H9 (cell line): ENCODE measurements around the gene PAIP1. TPM values are rescaled to one million over a fixed set of nuclear protein-coding genes. Genes with fewer than 3 reads are reported as not detected.

Source experiments
- DNase-seq: peaks from one replicate; pipeline ENCODE4 v3.0.0-alpha.2; 2017
- H2AFZ ChIP-seq: one replicate; pipeline ENCODE4 v1.6.1; 2013; ENCODE audit warnings: mild to moderate bottlenecking, low read length, control low read depth, moderate library complexity
- H2AK5ac ChIP-seq: 2 replicates; pipeline ENCODE4 v1.6.1; 2013; ENCODE audit warnings: low read length, control low read depth, mixed read lengths; ENCODE audit not compliant: insufficient read length
- H2BK120ac ChIP-seq: one replicate; pipeline ENCODE4 v1.6.1; 2013; ENCODE audit warnings: low read depth, mild to moderate bottlenecking, low read length, control low read depth, inconsistent platforms; ENCODE audit not compliant: poor library complexity, severe bottlenecking
- H2BK12ac ChIP-seq: 2 replicates; pipeline ENCODE4 v1.6.1; 2013; ENCODE audit warnings: low read length, control low read depth, mixed read lengths, low read depth; ENCODE audit not compliant: insufficient read length
- H2BK15ac ChIP-seq: 2 replicates; pipeline ENCODE4 v1.6.1; 2013; ENCODE audit warnings: low read depth, low read length, control low read depth
- H2BK20ac ChIP-seq: one replicate; pipeline ENCODE4 v1.6.1; 2013; ENCODE audit warnings: low read depth, mild to moderate bottlenecking, low read length, control low read depth, inconsistent platforms; ENCODE audit not compliant: poor library complexity, severe bottlenecking
- H2BK5ac ChIP-seq: 2 replicates; pipeline ENCODE4 v1.6.1; 2013; ENCODE audit warnings: low read length, control low read depth, mixed read lengths; ENCODE audit not compliant: insufficient read length
- H3K14ac ChIP-seq: 2 replicates; pipeline ENCODE4 v1.6.1; 2013; ENCODE audit warnings: low read length, control low read depth; ENCODE audit not compliant: insufficient read depth
- H3K18ac ChIP-seq: 2 replicates; pipeline ENCODE4 v1.6.1; 2013; ENCODE audit warnings: low read depth, mild to moderate bottlenecking, mixed read lengths, low read length, control low read depth; ENCODE audit not compliant: insufficient read length
- H3K23ac ChIP-seq: 2 replicates; pipeline ENCODE4 v1.6.1; 2013; ENCODE audit warnings: low read length, control low read depth, mixed read lengths, low read depth; ENCODE audit not compliant: insufficient read length
- H3K23me2 ChIP-seq: 2 replicates; pipeline ENCODE4 v1.6.1; 2013; ENCODE audit warnings: low read depth, mild to moderate bottlenecking, mixed read lengths, low read length, control low read depth; ENCODE audit not compliant: insufficient read length, poor library complexity, severe bottlenecking
- H3K27ac ChIP-seq: 2 replicates; pipeline ENCODE4 v1.5.1; 2013; ENCODE audit warnings: low read length, control low read depth, mixed read lengths, low read depth; ENCODE audit not compliant: insufficient read length
- H3K27me3 ChIP-seq: 2 replicates; pipeline ENCODE4 v1.6.1; 2013; ENCODE audit warnings: low read length, control low read depth, inconsistent platforms; ENCODE audit not compliant: insufficient read depth
- H3K4ac ChIP-seq: 2 replicates; pipeline ENCODE4 v1.6.1; 2013; ENCODE audit warnings: low read depth, mild to moderate bottlenecking, control low read depth, inconsistent platforms, low read length, moderate library complexity
- H3K4me1 ChIP-seq: 2 replicates; pipeline ENCODE4 v1.6.1; 2013; ENCODE audit warnings: low read length, control low read depth, inconsistent platforms; ENCODE audit not compliant: insufficient read depth
- H3K4me2 ChIP-seq: 2 replicates; pipeline ENCODE4 v1.6.1; 2013; ENCODE audit warnings: low read length, control low read depth, mixed read lengths; ENCODE audit not compliant: insufficient read length, insufficient read depth
- H3K56ac ChIP-seq: 2 replicates; pipeline ENCODE4 v1.6.1; 2013; ENCODE audit warnings: low read depth, mild to moderate bottlenecking, mixed read lengths, low read length, control low read depth; ENCODE audit not compliant: insufficient read length
- H3K79me1 ChIP-seq: 2 replicates; pipeline ENCODE4 v1.6.1; 2013; ENCODE audit warnings: low read depth, mild to moderate bottlenecking, moderate library complexity, low read length, control low read depth, inconsistent platforms; ENCODE audit not compliant: insufficient read depth, poor library complexity, severe bottlenecking
- H3K79me2 ChIP-seq: 2 replicates; pipeline ENCODE4 v1.6.1; 2013; ENCODE audit warnings: low read length, control low read depth, inconsistent platforms; ENCODE audit not compliant: insufficient read depth
- H3K9ac ChIP-seq: 2 replicates; pipeline ENCODE4 v1.6.1; 2013; ENCODE audit warnings: low read length, control low read depth, mixed read lengths; ENCODE audit not compliant: insufficient read length; ENCODE audit errors: extremely low read depth
- H3K9me3 ChIP-seq: one replicate; pipeline ENCODE4 v1.6.1; 2013; ENCODE audit warnings: low read depth, low read length, inconsistent platforms; ENCODE audit not compliant: control insufficient read depth
- H3T11ph ChIP-seq: one replicate; pipeline ENCODE4 v1.6.1; 2013; ENCODE audit warnings: mild to moderate bottlenecking, low read length, control low read depth, inconsistent platforms
- H4K20me1 ChIP-seq: one replicate; pipeline ENCODE4 v1.6.1; 2013; ENCODE audit not compliant: control insufficient read depth, insufficient read length, insufficient read depth
- H4K5ac ChIP-seq: 2 replicates; pipeline ENCODE4 v1.6.1; 2013; ENCODE audit warnings: low read depth, mild to moderate bottlenecking, mixed read lengths, low read length, control low read depth; ENCODE audit not compliant: insufficient read length
- H4K8ac ChIP-seq: replicated peaks from 2 replicates; pipeline ENCODE4 v1.6.1; 2013; ENCODE audit warnings: low read length, control low read depth, mixed read lengths, low read depth; ENCODE audit not compliant: insufficient read length
- H4K91ac ChIP-seq: 2 replicates; pipeline ENCODE4 v1.6.1; 2013; ENCODE audit warnings: low read depth, mild to moderate bottlenecking, moderate library complexity, mixed read lengths, low read length, control low read depth; ENCODE audit not compliant: insufficient read length
- H3K27ac Mint-ChIP-seq, 3 experiments: 2 replicates in 2 of 3; 3 replicates in 1 of 3; pipeline ENCODE4 v1.8.0; 2020 to 2021; ENCODE audit warnings: mixed read lengths in 3 of 3, mild to moderate bottlenecking in 1 of 3, moderate library complexity in 1 of 3
- H3K27me3 Mint-ChIP-seq: 2 replicates; pipeline ENCODE4 v1.8.0; 2021; ENCODE audit warnings: low read depth, mild to moderate bottlenecking, moderate library complexity, mixed read lengths
- H3K36me3 Mint-ChIP-seq, 3 experiments: 2 replicates in 2 of 3; 3 replicates in 1 of 3; pipeline ENCODE4 v1.8.0; 2020 to 2021; ENCODE audit warnings: low read depth in 3 of 3, mixed read lengths in 3 of 3; ENCODE audit not compliant: insufficient read depth in 1 of 3
- H3K4me1 Mint-ChIP-seq, 2 experiments: 2 replicates each; pipeline ENCODE4 v1.8.0; 2020; ENCODE audit warnings: mixed read lengths in 2 of 2
- H3K4me3 Mint-ChIP-seq, 2 experiments: 2 replicates in 1 of 2; 3 replicates in 1 of 2; pipeline ENCODE4 v1.8.0; 2020 to 2021; ENCODE audit warnings: mild to moderate bottlenecking in 2 of 2, mixed read lengths in 2 of 2, moderate library complexity in 1 of 2
- H3K9me3 Mint-ChIP-seq, 2 experiments: 2 replicates in 1 of 2; 3 replicates in 1 of 2; pipeline ENCODE4 v1.8.0; 2020; ENCODE audit warnings: mild to moderate bottlenecking in 2 of 2, mixed read lengths in 2 of 2, moderate library complexity in 1 of 2
- WGBS: extraction: QIAGEN DNeasy Blood & Tissue Kit; methylation state at CpG from one replicate; pipeline ENCODE4 v1.1.7; 2013; ENCODE audit warnings: missing lambda C conversion rate, low lambda C conversion rate, mixed read lengths; ENCODE audit not compliant: insufficient read length; ENCODE audit errors: extremely low coverage; 5-methylcytosine and 5-hydroxymethylcytosine counted together
- total RNA-seq: library from RNA; stranded (reverse); gene quantifications from 2 replicates; pipeline ENCODE4 v1.2.1, GENCODE V29; 2021
- TF ChIP-seq, protein P1 (sequence below): fragments of 200-600 bp; sonication (generic); conservative IDR thresholded peaks from 3 replicates; pipeline ENCODE4 v1.8.0; 2021; ENCODE audit warnings: antibody characterized with exemption, mild to moderate bottlenecking

The PAIP1 gene
- total RNA-seq, 1 experiment from 2014 or later: 92.9 TPM

DNA sequence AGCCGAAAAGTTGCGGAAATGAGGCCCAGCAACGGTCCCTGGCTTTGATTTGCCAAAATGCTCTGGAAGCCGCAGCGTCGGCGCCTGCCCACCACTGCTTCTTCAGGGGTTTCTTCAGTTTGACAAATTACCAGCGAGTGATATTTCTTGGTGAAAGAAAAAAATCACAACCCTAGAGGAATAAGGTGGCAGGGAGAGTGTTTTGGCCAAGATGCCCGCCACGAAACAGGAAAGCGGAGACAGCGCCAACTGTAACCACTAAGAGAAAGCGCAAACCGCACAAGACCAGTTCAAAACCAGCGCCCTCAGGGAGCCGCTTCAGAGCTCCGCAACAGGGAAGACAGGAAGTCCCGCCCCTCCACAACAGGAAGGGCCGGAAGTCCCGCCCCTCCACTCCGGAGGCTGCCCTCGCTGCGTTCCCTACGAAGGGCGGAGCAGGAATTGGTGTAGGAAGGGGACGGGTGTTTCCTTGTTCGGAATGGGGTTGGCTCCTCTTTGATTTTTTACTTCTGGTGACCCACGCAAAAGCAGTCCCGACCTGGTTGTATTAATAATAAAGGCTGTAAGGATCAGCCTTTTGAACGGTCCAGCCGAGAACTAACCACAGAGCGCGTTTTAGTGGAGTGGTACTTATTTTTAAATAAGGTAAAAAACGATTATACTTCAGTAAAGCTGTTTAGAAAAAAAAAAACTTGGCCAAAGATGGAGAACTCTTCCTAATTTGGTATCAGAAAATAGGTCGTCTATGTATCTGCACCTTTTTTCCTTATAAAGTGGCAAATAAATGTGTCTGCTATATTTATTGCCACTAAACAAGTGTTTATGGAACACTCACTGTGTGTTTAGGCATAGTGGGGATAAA lies 41.8 kb downstream of the PAIP1 start, which contains the start of gene C5orf34:
Gene C5orf34 (minus strand): TSS at position 333 of the 862 bp plus-strand sequence. CDS start 5,809 bp downstream, outside the sequence.
- DNase-seq: peak; percentile 97
- H4K8ac ChIP-seq: no peak within 1 kb of the TSS
- peak within 1 kb of the TSS; percentile 90 for H3K9ac ChIP-seq
- H3K4me1 Mint-ChIP-seq: peaks cover 15 to 16% of the 10 kb centered on the region in 2 experiments
- peak within 1 kb of the TSS; percentile 9 for H2BK5ac ChIP-seq
- H3K9me3 Mint-ChIP-seq: peaks cover 17 to 20% of the 10 kb centered on the region in 2 experiments
- H3K4me2 ChIP-seq: peak within 1 kb of the TSS; percentile 61
- H2BK120ac ChIP-seq: peak within 1 kb of the TSS; percentile 65
- no peak within 1 kb of the TSS for H4K91ac ChIP-seq
- TF ChIP-seq, protein P1, sequence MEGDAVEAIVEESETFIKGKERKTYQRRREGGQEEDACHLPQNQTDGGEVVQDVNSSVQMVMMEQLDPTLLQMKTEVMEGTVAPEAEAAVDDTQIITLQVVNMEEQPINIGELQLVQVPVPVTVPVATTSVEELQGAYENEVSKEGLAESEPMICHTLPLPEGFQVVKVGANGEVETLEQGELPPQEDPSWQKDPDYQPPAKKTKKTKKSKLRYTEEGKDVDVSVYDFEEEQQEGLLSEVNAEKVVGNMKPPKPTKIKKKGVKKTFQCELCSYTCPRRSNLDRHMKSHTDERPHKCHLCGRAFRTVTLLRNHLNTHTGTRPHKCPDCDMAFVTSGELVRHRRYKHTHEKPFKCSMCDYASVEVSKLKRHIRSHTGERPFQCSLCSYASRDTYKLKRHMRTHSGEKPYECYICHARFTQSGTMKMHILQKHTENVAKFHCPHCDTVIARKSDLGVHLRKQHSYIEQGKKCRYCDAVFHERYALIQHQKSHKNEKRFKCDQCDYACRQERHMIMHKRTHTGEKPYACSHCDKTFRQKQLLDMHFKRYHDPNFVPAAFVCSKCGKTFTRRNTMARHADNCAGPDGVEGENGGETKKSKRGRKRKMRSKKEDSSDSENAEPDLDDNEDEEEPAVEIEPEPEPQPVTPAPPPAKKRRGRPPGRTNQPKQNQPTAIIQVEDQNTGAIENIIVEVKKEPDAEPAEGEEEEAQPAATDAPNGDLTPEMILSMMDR: no peak
- no peak within 1 kb of the TSS for H2AK5ac ChIP-seq
- WGBS: no CpG with 5 or more reads among the region's 35 CpGs
- no peak within 1 kb of the TSS for H2BK12ac ChIP-seq
- no peaks in the 10 kb centered on the region; the same call in 1 of the 2 replicates for H3K79me2 ChIP-seq
- peak within 1 kb of the TSS; percentile 85 for H3K27ac ChIP-seq
- H4K5ac ChIP-seq: no peak within 1 kb of the TSS
- H3K36me3 Mint-ChIP-seq: peaks cover 24 to 26% (median 25%) of the 10 kb centered on the region in 3 experiments
- H3K27me3 Mint-ChIP-seq: peaks cover 4% of the 10 kb centered on the region; the same call in 1 of the 2 replicates
- H2BK20ac ChIP-seq: no peak within 1 kb of the TSS
- no peak within 1 kb of the TSS; the same call in 1 of the 2 replicates for H3K4ac ChIP-seq
- H3K18ac ChIP-seq: peak within 1 kb of the TSS; percentile 85
- no peaks in the 10 kb centered on the region for H3K9me3 ChIP-seq
- no peaks in the 10 kb centered on the region for H4K20me1 ChIP-seq
- no peak within 1 kb of the TSS for H3K23ac ChIP-seq
- peak within 1 kb of the TSS; percentile 3 for H3K56ac ChIP-seq
- H3K14ac ChIP-seq: peak within 1 kb of the TSS; percentile 85; the same call in 1 of the 2 replicates
- peak within 1 kb of the TSS; percentile 58 for H2AFZ ChIP-seq
- no peak within 1 kb of the TSS for H3T11ph ChIP-seq
- H3K23me2 ChIP-seq: peaks cover 6% of the 10 kb centered on the region
- no peaks in the 10 kb centered on the region for H3K27me3 ChIP-seq
- H3K4me1 ChIP-seq: no peaks in the 10 kb centered on the region; the same call in 1 of the 2 replicates
- H3K27ac Mint-ChIP-seq: peak within 1 kb of the TSS; percentile 97 to 98 (median 98)
- peak within 1 kb of the TSS; percentile 93 to 94 for H3K4me3 Mint-ChIP-seq
- H2BK15ac ChIP-seq: no peak within 1 kb of the TSS
- H3K79me1 ChIP-seq: no peaks in the 10 kb centered on the region
